DOHH2 (cell line): Measurements from ENCODE around the gene ZFHX3.

Experiments
- H3F3A ChIP-seq: fragments of 200-600 bp; sonication (generic), shearing (Covaris generic); 2 replicates; pipeline ENCODE4 v1.6.0; 2016; ENCODE audit warnings: antibody characterized with exemption, mild to moderate bottlenecking; ENCODE audit not compliant: control insufficient read depth, insufficient read depth
- H3K27ac ChIP-seq: fragments of 200-600 bp; sonication (generic); 2 replicates; pipeline ENCODE4 v1.5.1; 2014; ENCODE audit warnings: low read depth, mild to moderate bottlenecking, low read length, moderate library complexity
- H3K27me3 ChIP-seq: fragments of 200-600 bp; sonication (generic); 2 replicates; pipeline ENCODE4 v1.6.1; 2014; ENCODE audit warnings: mild to moderate bottlenecking, low read length, mixed read lengths; ENCODE audit not compliant: control insufficient read depth
- H3K36me3 ChIP-seq: fragments of 200-600 bp; sonication (generic); 2 replicates; pipeline ENCODE4 v1.6.1; 2014; ENCODE audit warnings: mild to moderate bottlenecking, low read length, moderate library complexity, mixed read lengths; ENCODE audit not compliant: control insufficient read depth
- H3K4me1 ChIP-seq: fragments of 200-600 bp; sonication (generic); 2 replicates; pipeline ENCODE4 v1.6.1; 2014; ENCODE audit warnings: mild to moderate bottlenecking, low read length, mixed read lengths; ENCODE audit not compliant: control insufficient read depth
- H3K4me2 ChIP-seq: fragments of 200-600 bp; sonication (generic); 2 replicates; pipeline ENCODE4 v1.6.0; 2014; ENCODE audit warnings: mild to moderate bottlenecking, low read length, moderate library complexity
- H3K4me3 ChIP-seq: fragments of 200-600 bp; sonication (generic); 2 replicates; pipeline ENCODE4 v1.5.1; 2014; ENCODE audit warnings: mild to moderate bottlenecking, low read length, mixed read lengths
- H3K79me2 ChIP-seq: fragments of 200-600 bp; sonication (generic); 2 replicates; pipeline ENCODE4 v1.6.1; 2014; ENCODE audit warnings: mild to moderate bottlenecking, low read length, mixed read lengths; ENCODE audit not compliant: control insufficient read depth
- H3K9me2 ChIP-seq: fragments of 200-600 bp; sonication (generic); replicated peaks from 2 replicates; pipeline ENCODE4 v1.6.1; 2014; ENCODE audit warnings: mild to moderate bottlenecking, low read length, mixed read lengths; ENCODE audit not compliant: control insufficient read depth
- H3K9me3 ChIP-seq: fragments of 200-600 bp; sonication (generic); 2 replicates; pipeline ENCODE4 v1.6.1; 2014; ENCODE audit warnings: antibody characterized with exemption, low read length, mixed read lengths; ENCODE audit not compliant: control insufficient read depth, insufficient read depth
- H4K20me1 ChIP-seq: fragments of 200-600 bp; sonication (generic); 2 replicates; pipeline ENCODE4 v1.6.0; 2014; ENCODE audit warnings: low read depth, mild to moderate bottlenecking, antibody characterized with exemption, low read length, moderate library complexity; ENCODE audit not compliant: control insufficient read depth, insufficient read depth
- EZH2phosphoT487 ChIP-seq: fragments of 200-600 bp; sonication (generic); IDR thresholded peaks from 2 replicates; pipeline ENCODE4 v1.6.1; 2017; ENCODE audit warnings: borderline replicate concordance, mild to moderate bottlenecking, antibody characterized with exemption, low read length, moderate library complexity, mixed read lengths
- TF ChIP-seq, protein P1 (sequence below): fragments of 200-600 bp; sonication (generic); IDR thresholded peaks from one replicate; pipeline ENCODE4 v1.5.1; 2014; ENCODE audit warnings: antibody characterized with exemption, mild to moderate bottlenecking, low read depth, low read length; ENCODE audit not compliant: poor library complexity, severe bottlenecking

Gene ZFHX3

DNA sequence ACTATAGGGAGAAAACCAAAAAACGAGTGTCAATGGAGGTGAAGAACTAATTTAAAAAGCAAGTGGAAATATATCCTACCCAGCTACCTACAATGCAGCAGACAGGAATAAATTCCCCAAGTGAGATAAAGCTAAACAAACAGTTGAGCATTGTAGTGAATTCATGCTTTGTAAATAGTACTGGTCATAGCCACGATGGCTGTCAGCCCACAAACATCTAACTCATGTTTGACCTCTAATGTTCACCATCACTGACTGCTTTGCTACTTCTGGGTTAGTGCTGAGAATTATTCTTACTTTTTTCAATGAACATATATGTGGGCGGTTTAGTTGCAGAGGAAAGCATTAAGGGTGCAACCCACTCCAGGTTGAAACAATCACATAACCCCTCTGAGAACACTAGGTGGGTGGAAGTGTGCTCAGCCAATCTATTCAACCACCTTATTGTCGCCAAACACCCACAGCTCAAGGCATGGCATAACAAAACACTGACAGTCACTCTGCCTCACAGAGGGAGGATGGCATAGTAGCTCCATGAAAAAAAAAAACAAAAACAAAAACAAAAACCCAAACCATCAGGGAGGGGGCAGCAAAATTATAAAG is 264.1 kb downstream of the ZFHX3 start:
- H3F3A ChIP-seq = no peaks in the 10 kb centered on the region
- no peaks in the 10 kb centered on the region for H3K4me1 ChIP-seq
- no peaks in the 10 kb centered on the region for H3K9me3 ChIP-seq
- no peak overlapping the region for H3K4me3 ChIP-seq
- no peaks in the 10 kb centered on the region for H3K36me3 ChIP-seq
- no peaks in the 10 kb centered on the region for H4K20me1 ChIP-seq
- TF ChIP-seq EZH2phosphoT487 = no peak
- TF ChIP-seq, protein P1, sequence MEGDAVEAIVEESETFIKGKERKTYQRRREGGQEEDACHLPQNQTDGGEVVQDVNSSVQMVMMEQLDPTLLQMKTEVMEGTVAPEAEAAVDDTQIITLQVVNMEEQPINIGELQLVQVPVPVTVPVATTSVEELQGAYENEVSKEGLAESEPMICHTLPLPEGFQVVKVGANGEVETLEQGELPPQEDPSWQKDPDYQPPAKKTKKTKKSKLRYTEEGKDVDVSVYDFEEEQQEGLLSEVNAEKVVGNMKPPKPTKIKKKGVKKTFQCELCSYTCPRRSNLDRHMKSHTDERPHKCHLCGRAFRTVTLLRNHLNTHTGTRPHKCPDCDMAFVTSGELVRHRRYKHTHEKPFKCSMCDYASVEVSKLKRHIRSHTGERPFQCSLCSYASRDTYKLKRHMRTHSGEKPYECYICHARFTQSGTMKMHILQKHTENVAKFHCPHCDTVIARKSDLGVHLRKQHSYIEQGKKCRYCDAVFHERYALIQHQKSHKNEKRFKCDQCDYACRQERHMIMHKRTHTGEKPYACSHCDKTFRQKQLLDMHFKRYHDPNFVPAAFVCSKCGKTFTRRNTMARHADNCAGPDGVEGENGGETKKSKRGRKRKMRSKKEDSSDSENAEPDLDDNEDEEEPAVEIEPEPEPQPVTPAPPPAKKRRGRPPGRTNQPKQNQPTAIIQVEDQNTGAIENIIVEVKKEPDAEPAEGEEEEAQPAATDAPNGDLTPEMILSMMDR = no peak
- H3K27me3 ChIP-seq = no peaks in the 10 kb centered on the region
- H3K9me2 ChIP-seq = no peaks in the 10 kb centered on the region
- no peaks in the 10 kb centered on the region for H3K79me2 ChIP-seq
- H3K4me2 ChIP-seq = no peak overlapping the region
- no peak overlapping the region for H3K27ac ChIP-seq

DNA sequence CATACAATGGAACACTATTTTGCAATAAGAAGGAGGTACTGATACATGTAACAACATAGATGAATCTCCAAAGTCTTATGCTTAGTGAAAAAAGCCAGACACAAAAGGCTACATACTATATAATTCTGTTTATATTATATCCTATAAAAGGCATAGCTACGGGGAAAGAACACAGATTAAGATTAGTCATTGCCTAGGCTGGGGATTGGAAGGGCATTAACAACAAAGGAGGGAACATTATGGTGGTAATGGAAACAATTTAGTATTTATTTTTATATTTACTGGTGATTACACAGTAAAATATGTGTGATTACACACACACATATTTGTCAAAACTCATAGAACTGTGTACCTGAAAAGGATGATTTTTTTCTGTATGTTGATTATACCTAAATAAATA is 278.1 kb downstream of the ZFHX3 start:
- Histone ChIP-seq H3K27me3 (no peaks in the 10 kb centered on the region), H3K4me3 (no peak overlapping the region), H3K4me1 (no peaks in the 10 kb centered on the region), H3K9me2 (no peaks in the 10 kb centered on the region), H3F3A (no peaks in the 10 kb centered on the region), H3K4me2 (no peak overlapping the region), H3K27ac (no peak overlapping the region), H4K20me1 (no peaks in the 10 kb centered on the region), H3K36me3 (no peaks in the 10 kb centered on the region), H3K79me2 (no peaks in the 10 kb centered on the region), H3K9me3 (no peaks in the 10 kb centered on the region)
- TF ChIP-seq EZH2phosphoT487 = no peak
- TF ChIP-seq, protein P1 = no peak

DNA sequence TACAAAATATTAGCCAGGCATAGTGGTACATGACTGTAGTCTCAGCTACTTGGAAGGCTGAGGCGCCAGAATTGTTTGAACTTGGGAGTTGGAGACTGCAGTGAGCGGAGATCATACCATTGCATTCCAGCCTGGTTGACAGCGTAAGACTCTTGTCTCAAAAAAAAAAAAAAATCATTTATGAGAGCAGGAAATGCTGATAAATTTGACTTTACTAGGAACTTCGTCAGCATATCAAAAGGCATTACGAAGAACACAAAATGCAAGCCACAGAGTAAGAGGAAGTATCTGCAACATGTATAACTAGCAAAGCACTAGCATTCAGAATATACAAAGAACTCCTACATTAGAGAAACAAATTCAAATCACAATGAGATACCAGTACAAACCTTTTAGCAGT is 279.3 kb downstream of the ZFHX3 start:
- Histone ChIP-seq H3K4me2 (no peak overlapping the region), H4K20me1 (no peaks in the 10 kb centered on the region), H3K27ac (no peak overlapping the region), H3K79me2 (no peaks in the 10 kb centered on the region), H3K36me3 (no peaks in the 10 kb centered on the region), H3K27me3 (no peaks in the 10 kb centered on the region), H3K9me3 (no peaks in the 10 kb centered on the region), H3F3A (no peaks in the 10 kb centered on the region), H3K9me2 (no peaks in the 10 kb centered on the region), H3K4me3 (no peak overlapping the region), H3K4me1 (no peaks in the 10 kb centered on the region)
- no peak for TF ChIP-seq EZH2phosphoT487
- TF ChIP-seq, protein P1 = no peak
